Tibial nerve (tissue), 4 donors: ENCODE results near the gene PIGR. TPM values are rescaled to one million over a fixed set of nuclear protein-coding genes. Genes with fewer than 3 reads are reported as not detected.

Source experiments
- DNase-seq, 2 donors: peaks; one replicate each; pipeline ENCODE4 v3.0.0-alpha.2; 2019; ENCODE audit warnings: low spot score in 2 of 2
- H3K27ac ChIP-seq, 4 donors: fragments of 200-600 bp; sonication (generic) in 3 of 4; one replicate each; pipeline ENCODE4 v1.5.1; 2017 to 2019; ENCODE audit warnings: mild to moderate bottlenecking in 1 of 4
- H3K27me3 ChIP-seq, 2 donors: fragments of 200-600 bp; sonication (generic) in 1 of 2; one replicate each; pipeline versions ENCODE4 v1.5.1 to v1.6.0; 2017 to 2019
- H3K36me3 ChIP-seq, 3 donors: fragments of 200-600 bp; sonication (generic); one replicate each; pipeline ENCODE4 v1.5.1; 2018 to 2019
- H3K4me1 ChIP-seq, 4 donors: fragments of 200-600 bp; sonication (generic) in 3 of 4; one replicate each; pipeline ENCODE4 v1.5.1; 2017 to 2019
- H3K4me3 ChIP-seq, 4 donors: fragments of 200-600 bp; sonication (generic) in 3 of 4; one replicate each; pipeline ENCODE4 v1.5.1; 2017 to 2019; ENCODE audit warnings: mild to moderate bottlenecking in 1 of 4, moderate library complexity in 1 of 4
- H3K9me3 ChIP-seq, 4 donors: fragments of 200-600 bp; sonication (generic) in 3 of 4; one replicate each; pipeline ENCODE4 v1.5.1; 2017 to 2019
- EP300 ChIP-seq, 2 donors: sonication (generic); formaldehyde crosslinking; IDR thresholded peaks; one replicate each; pipeline ENCODE4 v1.6.1; 2017; ENCODE audit warnings: antibody characterized with exemption in 2 of 2, mild to moderate bottlenecking in 1 of 2
- POLR2A ChIP-seq, 2 donors: fragments of 450-650 bp; IDR thresholded peaks; one replicate each; pipeline ENCODE4 v1.6.1; 2017; ENCODE audit warnings: antibody characterized with exemption in 2 of 2, mild to moderate bottlenecking in 2 of 2, moderate library complexity in 2 of 2
- WGBS, 2 donors: methylation state at CpG; one replicate each; pipeline ENCODE4 v1.1.5; 2018; 5-methylcytosine and 5-hydroxymethylcytosine counted together
- total RNA-seq, 4 donors: library from RNA; depleted of rRNA; stranded (reverse); fragments of >200 nt; gene quantifications; one replicate each; pipeline ENCODE4 v1.1.0, GENCODE V29; 2016
- TF ChIP-seq, protein P1 (sequence below), 5 experiments: fragments of 200-600 bp in 3 of 5; fragments of 450-650 bp in 2 of 5; sonication (generic) in 3 of 5; IDR thresholded peaks; one replicate each; pipeline ENCODE4 v1.5.1; 2016 to 2019; ENCODE audit warnings: antibody characterized with exemption in 5 of 5, mild to moderate bottlenecking in 3 of 5, moderate library complexity in 2 of 5

PIGR gene
- total RNA-seq, 4 donors from 2014 or later = 0.22 TPM; not detected in 3

DNA sequence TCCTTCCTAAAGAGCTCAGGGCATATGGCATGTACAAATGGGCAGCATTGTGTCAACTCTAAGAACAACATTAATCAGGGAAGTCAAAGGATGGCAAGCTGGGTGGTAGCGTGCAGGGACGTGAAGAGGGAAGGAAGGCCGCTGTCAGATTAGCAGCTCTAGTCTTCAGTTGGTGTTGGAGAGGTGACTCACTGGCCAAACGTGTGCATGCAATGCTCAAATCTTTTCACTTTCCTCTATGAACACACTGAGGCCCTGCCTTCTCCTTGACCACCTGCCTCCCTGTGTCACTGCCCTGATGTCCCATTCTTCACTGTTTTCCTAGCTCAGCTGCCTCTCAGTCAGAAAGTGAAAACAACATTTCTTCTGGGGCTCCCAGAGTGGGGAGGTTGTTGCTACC lies 5.9 kb upstream of the PIGR start:
- Histone ChIP-seq H3K36me3 (no peaks in the 10 kb centered on the region), H3K4me1 (peaks cover 0 to 10% (median 3%) of the 10 kb centered on the region in 4 donors), H3K27me3 (no peaks in the 10 kb centered on the region), H3K4me3 (no peak overlapping the region), H3K9me3 (no peaks in the 10 kb centered on the region), H3K27ac (peak overlapping the region in 1 of 4 donors; percentile 12)
- DNase-seq = no peak
- TF ChIP-seq, protein P1, sequence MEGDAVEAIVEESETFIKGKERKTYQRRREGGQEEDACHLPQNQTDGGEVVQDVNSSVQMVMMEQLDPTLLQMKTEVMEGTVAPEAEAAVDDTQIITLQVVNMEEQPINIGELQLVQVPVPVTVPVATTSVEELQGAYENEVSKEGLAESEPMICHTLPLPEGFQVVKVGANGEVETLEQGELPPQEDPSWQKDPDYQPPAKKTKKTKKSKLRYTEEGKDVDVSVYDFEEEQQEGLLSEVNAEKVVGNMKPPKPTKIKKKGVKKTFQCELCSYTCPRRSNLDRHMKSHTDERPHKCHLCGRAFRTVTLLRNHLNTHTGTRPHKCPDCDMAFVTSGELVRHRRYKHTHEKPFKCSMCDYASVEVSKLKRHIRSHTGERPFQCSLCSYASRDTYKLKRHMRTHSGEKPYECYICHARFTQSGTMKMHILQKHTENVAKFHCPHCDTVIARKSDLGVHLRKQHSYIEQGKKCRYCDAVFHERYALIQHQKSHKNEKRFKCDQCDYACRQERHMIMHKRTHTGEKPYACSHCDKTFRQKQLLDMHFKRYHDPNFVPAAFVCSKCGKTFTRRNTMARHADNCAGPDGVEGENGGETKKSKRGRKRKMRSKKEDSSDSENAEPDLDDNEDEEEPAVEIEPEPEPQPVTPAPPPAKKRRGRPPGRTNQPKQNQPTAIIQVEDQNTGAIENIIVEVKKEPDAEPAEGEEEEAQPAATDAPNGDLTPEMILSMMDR (IDR thresholded peaks at IDR 0.05) = no peak
- no peak for TF ChIP-seq EP300 (IDR thresholded peaks at IDR 0.05)
- 67% methylated on average over 4 of the region's 4 CpGs for WGBS, 2 donors

DNA sequence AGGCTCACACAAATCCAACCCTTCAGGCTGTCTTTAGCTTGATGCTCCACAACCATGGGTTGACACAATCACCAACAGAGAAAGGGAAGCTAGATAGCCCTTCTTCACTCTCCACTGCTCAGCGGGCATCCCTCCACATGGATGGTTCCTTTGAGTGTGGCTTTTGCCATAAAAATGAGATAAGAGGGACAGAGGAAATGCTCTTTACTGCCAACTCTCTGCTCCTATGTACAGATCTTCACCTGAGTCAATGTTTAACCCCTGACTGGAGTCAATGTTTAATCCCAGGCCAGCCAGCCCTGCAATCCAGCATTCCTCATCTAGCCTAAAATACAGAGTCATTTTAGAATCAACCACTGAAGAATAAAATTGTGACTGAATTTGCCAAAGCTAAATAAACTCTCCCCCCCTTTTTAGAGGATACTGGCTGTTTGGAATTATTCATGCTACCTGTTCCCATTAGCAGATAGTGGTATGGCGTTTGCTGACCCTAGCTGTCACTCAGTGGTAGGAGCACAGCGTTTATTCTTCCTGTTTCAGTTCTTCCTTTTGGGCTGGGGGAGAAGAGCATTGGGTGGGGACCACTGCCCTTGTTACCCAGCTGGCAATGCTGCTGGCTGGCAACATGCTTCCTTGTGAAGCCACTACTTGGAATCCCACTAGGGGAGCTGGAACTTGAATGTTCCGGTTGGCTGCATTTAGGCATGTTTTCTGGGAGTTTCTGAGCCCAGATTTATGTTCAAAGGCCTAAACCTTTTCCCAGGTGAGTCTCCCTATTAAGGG lies 5.2 kb upstream of the PIGR start:
- Histone ChIP-seq H3K27me3 (no peaks in the 10 kb centered on the region), H3K36me3 (no peaks in the 10 kb centered on the region), H3K9me3 (no peaks in the 10 kb centered on the region), H3K4me1 (peaks cover 0 to 10% (median 3%) of the 10 kb centered on the region in 4 donors), H3K27ac (no peak overlapping the region), H3K4me3 (no peak overlapping the region)
- WGBS, 2 donors = 88% methylated on average over 4 of the region's 4 CpGs
- DNase-seq = no peak
- TF ChIP-seq POLR2A (IDR thresholded peaks at IDR 0.05) = no peak

DNA sequence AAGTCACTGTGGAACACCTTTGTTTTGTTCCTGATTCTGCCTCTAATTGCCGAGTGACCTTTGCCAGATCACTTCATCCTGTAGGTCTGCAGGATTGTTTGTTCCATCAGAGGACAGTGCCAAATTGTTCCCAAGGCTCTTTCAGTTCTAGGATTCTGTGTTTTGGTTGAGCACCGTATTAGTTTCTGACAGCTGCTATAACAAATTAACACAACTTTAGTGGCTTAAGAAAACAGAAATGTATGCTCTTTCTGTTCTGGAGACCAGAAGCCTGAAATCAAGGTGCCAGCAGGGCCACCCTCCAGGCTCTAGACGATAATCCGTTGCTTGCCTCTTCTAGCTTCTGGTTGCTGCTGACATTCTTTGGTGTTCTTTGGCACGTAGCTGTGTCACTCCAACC lies 3.4 kb upstream of the PIGR start:
- Histone ChIP-seq H3K27me3 (no peaks in the 10 kb centered on the region), H3K36me3 (no peaks in the 10 kb centered on the region), H3K9me3 (no peaks in the 10 kb centered on the region), H3K4me1 (peaks cover 0 to 3% (median 0%) of the 10 kb centered on the region in 4 donors), H3K4me3 (no peak overlapping the region), H3K27ac (no peak overlapping the region)
- no peak for DNase-seq
- TF ChIP-seq, protein P1 (IDR thresholded peaks at IDR 0.05) = no peak
- no peak for TF ChIP-seq EP300 (IDR thresholded peaks at IDR 0.05)
- no peak for TF ChIP-seq POLR2A (IDR thresholded peaks at IDR 0.05)
- 90 to 94% methylated on average over 5 of the region's 5 CpGs for WGBS, 2 donors

DNA sequence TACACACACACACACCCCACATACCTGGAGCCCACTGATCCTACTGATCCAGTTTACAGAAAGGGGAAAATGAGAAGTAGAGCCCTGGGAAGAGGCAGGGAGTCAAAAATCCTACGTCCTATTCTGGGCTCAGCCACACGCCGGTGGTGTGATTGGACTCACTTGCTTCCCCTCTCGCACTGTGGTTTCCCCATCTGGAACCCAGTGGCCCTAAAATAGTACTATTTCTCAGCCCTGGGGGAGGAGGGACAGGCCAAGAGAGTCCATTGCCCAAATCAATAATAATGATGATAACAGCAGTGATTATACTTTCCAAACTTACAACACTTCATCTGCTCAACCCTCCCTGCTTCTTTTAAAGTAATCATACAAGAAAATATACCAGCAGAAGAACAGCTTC lies 2.9 kb upstream of the PIGR start:
- H3K36me3 ChIP-seq = no peaks in the 10 kb centered on the region
- TF ChIP-seq POLR2A (IDR thresholded peaks at IDR 0.05) (no peak), EP300 (IDR thresholded peaks at IDR 0.05) (peak in 1 of 2 donors; percentile 30)
- TF ChIP-seq, protein P1 (IDR thresholded peaks at IDR 0.05) = no peak
- H3K27me3 ChIP-seq = no peaks in the 10 kb centered on the region
- WGBS, 2 donors = 85 to 90% methylated on average over 4 of the region's 4 CpGs
- no peak overlapping the region for H3K4me3 ChIP-seq
- H3K9me3 ChIP-seq = no peaks in the 10 kb centered on the region
- H3K27ac ChIP-seq = no peak overlapping the region
- H3K4me1 ChIP-seq = peaks cover 0 to 3% (median 0%) of the 10 kb centered on the region in 4 donors
- DNase-seq = no peak

DNA sequence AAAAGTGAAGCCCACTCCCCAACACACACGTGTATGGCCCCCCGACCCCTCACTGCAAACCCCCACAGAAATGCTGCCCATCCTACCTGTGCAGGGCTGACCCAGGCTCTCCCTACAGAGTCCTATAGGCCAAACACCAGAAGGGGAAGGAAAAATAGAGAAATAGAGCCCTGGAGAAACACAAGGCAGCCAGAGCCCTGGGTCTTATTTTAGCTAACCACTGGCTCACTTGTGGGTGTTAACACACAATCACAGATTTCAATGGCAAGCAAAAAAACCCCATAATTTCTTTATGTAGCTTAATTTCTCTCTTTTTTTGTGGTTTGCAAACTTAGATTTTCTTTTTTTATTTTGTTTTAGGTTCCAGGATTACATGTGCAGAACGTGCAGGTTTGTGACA lies 989 bp upstream of the PIGR start:
- Histone ChIP-seq H3K4me3 (no peak overlapping the region), H3K27me3 (no peaks in the 10 kb centered on the region), H3K9me3 (no peaks in the 10 kb centered on the region), H3K27ac (no peak overlapping the region), H3K36me3 (no peaks in the 10 kb centered on the region), H3K4me1 (peaks cover 0 to 3% (median 0%) of the 10 kb centered on the region in 4 donors)
- TF ChIP-seq EP300 (IDR thresholded peaks at IDR 0.05) (no peak), POLR2A (IDR thresholded peaks at IDR 0.05) (no peak)
- TF ChIP-seq, protein P1 (IDR thresholded peaks at IDR 0.05) = no peak
- DNase-seq = no peak
- 58 to 66% methylated on average over 3 of the region's 3 CpGs for WGBS, 2 donors
